ENCODE measurements around the gene PERCC1.

DNA sequence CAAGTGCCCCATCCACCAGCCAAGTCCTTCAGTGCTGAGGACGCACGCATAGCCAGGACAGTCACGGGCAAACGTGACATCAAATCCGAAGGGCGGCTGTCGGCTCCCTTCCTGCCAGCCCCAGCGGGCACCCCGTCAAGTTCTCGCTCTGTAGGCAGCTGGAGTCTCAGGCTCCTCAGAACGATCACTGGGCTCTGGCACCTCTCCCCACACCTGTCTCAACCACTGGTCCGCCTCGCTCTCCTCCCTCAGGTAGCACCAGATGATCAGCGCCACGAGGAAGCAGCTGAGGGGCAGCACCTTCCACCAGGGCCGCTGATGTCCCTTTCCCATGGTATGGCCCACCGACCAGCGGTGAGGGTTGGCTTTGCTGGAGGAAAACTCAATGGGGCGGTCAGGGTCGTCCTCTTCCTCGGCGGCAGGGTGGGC is 10.8 kb upstream of the PERCC1 start:
- TF ChIP-seq EZH2 (IDR thresholded peaks at IDR 0.05; ENCODE audit: low read length, missing control alignments), result no peak
- TF ChIP-seq, protein P1, sequence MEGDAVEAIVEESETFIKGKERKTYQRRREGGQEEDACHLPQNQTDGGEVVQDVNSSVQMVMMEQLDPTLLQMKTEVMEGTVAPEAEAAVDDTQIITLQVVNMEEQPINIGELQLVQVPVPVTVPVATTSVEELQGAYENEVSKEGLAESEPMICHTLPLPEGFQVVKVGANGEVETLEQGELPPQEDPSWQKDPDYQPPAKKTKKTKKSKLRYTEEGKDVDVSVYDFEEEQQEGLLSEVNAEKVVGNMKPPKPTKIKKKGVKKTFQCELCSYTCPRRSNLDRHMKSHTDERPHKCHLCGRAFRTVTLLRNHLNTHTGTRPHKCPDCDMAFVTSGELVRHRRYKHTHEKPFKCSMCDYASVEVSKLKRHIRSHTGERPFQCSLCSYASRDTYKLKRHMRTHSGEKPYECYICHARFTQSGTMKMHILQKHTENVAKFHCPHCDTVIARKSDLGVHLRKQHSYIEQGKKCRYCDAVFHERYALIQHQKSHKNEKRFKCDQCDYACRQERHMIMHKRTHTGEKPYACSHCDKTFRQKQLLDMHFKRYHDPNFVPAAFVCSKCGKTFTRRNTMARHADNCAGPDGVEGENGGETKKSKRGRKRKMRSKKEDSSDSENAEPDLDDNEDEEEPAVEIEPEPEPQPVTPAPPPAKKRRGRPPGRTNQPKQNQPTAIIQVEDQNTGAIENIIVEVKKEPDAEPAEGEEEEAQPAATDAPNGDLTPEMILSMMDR (conservative IDR thresholded peaks at IDR 0.05 in 1 of 2, IDR thresholded peaks at IDR 0.05 in 1 of 2; ENCODE audit: low read depth in 1 of 2, low read length in 2 of 2), result no peak
